DMS79 treated with DMSO at 0.1 percent for 48 hours (cell line): ENCODE measurements around the gene ZC3H4.
"Not testable (repeated sequence)": the region's sequence is repeated elsewhere in the genome, so short reads cannot be mapped to it uniquely, and the experiment has no call there.

Source experiments
- DNase-seq: peaks from one replicate; lab custom pipeline; 2025; lab: John Stamatoyannopoulos, UW

Gene ZC3H4

DNA sequence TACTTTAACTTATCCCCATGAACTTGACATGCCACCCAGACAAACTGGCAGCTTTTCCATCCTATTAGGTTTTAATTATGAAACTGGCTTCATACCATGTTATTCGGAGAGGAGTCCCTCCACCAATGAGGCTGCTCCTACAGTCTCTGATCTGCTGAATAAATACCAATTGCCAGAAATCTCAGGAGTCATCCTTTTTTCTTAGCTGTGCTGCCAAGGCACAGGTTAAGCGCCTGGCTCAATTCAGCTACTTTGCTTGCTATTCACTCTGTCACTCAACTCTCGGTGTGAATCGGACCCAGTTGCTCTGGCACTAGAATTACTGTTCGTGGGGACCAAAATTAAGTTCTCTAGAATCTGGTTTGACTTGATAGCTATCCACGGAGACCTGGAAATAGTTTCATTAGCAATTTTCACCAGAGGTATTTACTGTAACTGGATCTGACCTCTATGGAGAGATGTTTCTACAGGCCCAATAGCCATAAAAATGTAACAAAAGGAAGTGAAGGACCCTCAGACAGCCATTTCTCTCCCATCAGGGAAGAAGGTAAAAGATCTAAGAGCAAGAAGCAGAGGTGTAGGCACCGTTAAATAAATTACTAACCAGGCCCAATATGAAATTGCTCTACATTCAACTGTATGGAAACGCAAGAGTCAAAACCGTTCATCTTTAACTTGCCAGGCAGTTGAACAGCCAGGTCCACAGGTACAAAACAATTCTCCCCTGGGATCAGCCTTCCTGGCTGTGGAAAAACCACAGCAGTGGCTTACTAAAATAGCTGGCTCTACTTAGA is 5.4 kb downstream of the ZC3H4 start:
- DNase-seq = peak; percentile 53

GRCh38 chr19:47107202-47107952 is 6.2 kb downstream of the ZC3H4 start:
- no peak for DNase-seq

- DNase-seq = no peak
These were observed 6.8 kb downstream of the ZC3H4 start for GRCh38 chr19:47106821-47107201.

DNA sequence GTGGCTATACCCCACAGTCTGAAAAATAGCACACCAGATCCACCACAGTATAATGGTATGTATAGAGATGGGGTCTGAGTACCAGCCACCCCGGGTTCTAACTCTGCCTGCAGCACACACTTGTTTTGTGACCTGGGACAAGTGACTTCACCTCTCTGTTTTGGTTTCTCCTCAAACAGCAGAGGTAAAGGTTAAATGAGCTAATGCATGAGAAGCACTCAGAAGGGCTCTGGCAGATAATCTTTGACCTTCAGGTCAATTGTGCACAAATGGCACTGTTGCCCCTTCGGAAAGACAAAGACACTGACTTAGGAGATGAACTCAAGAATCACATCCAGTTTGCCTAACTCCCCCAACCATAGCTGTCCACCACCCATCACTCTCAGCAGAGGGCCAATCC is 7.7 kb downstream of the ZC3H4 start:
- no peak for DNase-seq

GRCh38 chr19:47104680-47105079 is 8.9 kb downstream of the ZC3H4 start:
- no peak for DNase-seq

DNA sequence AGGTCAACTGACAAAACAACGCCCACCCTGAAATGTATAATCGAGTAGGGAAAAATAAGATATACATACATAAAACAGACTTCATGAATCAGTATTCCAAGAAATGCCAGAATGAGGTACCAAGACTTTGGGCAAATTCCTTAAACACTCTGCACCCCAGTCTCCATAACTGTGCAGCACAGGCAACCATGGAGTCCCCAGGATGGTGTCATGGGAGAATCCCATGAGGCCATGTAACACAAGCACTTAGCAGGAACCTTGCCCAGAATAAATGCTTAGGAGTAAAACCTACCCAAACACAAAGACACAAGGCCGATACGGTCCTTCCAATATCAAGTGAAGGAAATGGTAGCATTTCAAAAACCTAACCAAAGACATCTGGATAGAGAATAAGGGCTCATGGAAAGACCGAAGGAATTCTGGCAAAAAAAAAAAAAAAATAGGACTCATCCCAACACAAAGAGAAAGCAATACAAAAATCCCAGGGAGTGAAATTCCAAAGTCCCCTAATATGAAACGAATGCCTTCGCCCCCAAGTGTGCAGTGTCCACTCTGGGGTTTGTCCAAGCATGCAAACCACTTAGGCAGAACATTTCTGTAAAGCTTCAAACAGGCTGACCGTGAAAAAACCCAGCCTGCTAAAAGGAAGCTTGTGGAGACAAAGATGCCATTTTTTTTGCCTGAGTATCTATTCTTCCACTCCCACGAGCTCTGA is 11.1 kb downstream of the ZC3H4 start:
- DNase-seq = no peak

DNA sequence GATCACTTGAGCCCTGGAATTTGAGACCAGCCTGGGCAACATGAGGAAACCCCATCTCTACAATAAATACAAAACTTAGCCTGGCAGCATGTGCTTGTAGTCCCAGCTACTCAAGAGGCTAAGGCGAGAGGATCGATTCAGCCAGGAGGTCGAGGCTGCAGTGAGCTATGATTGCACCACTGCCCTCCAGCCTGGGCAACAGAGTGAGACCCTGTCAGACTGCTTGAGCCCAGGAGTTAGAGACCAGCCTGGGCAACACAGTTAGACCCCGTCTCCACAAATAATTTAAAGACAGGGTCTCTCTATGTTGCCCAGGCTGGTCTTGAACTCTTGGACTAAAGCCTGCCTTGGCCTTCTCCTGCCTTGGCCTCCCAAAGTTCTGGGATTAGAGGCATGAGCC is 12.5 kb downstream of the ZC3H4 start:
- not testable (repeated sequence) for DNase-seq

GRCh38 chr19:47100290-47100689 is 13.3 kb downstream of the ZC3H4 start:
- no peak for DNase-seq

DNA sequence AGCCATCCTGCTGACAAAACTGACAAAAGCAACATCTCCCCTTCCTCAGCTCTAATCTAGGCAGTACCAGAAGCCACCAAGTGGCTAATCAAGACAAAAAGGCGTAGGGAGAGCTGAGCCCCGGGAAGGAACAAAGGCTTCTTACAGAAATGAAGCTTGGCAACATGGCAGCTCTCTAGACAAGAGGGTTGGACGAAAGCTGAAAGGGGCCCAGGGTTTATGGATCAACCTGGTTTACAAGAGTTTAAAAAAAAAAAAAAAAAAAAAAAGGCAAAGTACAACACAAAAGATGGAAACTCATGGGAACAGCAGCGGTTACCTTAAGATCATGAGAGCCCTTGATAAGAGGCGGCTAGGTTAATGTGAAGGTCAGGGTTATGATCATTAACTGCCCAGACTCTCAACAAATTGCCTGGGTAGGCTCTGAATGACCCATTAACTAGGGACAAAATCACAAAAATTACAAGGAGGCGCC is 14.0 kb downstream of the ZC3H4 start:
- no peak for DNase-seq

DNA sequence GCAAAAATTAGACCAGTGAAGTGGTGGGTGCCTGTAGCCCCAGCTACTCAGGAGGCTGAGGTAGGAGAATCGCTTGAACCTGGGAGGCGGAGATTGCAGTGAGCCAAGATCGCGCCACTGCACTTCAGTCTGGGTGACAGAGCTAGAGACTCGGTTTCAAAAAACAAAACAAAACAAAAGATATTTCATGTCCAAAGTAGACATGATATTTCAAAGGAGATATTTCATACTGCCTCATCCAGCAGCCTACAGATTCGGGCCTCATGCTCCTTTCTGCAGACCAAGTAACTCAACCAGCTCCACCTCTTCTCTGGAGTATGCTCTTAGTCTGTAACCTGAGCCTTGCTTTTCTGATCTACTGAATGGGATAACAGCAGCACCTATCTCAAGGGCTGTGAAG is 15.0 kb downstream of the ZC3H4 start:
- no peak for DNase-seq

DNA sequence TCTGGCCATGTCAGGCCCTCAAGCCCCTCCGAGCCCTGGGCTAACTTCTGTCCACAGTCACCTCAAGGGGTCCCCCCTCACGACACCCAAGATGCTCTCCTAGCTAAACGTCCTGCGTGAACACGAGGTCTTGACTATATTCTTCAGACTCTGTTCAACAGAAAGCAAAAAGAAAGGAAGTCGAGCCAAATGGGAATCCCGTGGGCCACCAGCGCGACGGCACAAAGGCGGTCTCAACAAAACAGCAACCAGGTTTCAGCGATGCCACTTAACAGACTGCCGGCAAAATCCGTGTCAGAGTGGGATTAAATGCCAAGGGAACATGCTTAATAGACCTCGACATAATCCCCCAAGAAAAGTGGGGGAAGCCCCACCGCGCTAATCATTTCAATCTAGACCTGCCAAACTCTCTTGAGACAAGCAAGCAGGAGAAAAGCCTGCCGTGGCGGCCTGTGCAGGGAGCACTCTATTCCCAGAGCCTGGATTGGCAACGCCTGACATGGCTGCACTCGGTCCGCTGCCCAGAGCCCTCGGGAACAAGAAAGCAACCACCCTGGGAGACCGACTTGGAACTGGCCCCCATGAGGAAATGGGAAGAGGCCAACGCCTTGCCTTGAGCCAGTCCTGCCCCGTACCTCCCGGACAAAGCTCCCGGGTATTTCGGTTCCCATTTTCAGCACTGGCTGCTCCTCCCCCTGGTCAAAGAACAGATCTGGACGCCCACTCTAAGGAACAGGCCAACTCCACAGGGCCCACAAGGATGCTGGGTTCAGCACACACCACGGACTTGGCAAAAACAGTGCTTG is 16.0 kb downstream of the ZC3H4 start:
- DNase-seq = no peak

GRCh38 chr19:47096721-47097120 is 16.9 kb downstream of the ZC3H4 start:
- DNase-seq = no peak

DNA sequence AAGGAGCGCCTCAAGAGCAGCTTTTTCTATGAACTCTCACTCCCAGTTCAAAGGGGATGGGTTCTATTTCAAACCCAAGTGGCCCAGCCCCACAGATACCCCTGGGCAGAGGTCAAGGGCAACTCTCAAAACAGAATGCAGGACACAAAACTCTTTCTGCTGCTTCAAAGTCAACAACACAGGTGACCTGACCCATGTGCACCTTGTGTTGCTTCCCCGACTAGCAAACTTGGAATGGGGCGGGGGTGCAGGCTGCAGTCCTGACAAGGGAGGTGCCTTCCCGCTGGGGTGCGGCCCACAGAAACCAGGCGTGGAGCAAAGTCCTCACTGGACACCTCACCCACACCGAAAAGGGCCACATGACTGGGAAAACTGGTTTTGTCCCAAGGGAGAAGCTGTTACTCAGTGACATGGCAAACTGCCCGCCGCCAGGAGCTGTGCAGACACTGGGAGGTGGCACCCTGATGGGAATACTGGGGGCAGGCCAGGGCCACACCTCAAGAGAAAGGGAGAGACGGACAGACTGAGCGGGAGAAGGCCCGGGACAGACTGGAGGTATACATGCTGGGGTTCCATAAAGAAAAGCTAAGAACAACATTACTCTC is 17.4 kb downstream of the ZC3H4 start:
- DNase-seq = no peak

DNA sequence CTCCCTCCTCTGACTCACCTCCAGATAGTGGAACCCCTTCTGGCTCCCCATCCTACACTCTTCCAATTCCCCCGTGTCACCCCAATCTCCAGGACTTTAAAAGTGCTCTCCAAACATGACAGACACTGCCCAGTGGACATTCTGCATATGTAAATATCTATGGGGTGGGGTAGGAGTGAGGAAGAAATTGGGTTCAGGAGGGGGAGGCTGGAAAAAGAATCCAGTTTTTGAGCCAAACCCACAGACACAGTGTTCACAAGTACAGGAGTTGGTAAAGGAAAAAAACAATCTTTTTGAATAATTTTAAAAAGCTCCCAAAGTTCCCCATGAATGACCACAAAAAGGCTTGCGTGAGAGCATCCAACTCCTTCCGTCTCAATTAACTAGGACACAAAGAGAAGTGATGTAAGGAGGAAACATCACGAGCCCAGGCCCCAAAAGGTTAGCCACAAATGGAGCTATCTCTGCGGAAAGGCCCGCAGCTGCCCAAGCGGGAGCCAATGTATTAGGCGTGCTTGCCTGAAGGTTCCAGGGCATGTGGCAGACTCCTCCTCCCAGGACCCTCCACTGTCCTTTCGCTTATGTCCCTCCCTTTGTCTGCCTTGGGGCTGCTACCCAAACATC is 18.0 kb downstream of the ZC3H4 start:
- no peak for DNase-seq

DNA sequence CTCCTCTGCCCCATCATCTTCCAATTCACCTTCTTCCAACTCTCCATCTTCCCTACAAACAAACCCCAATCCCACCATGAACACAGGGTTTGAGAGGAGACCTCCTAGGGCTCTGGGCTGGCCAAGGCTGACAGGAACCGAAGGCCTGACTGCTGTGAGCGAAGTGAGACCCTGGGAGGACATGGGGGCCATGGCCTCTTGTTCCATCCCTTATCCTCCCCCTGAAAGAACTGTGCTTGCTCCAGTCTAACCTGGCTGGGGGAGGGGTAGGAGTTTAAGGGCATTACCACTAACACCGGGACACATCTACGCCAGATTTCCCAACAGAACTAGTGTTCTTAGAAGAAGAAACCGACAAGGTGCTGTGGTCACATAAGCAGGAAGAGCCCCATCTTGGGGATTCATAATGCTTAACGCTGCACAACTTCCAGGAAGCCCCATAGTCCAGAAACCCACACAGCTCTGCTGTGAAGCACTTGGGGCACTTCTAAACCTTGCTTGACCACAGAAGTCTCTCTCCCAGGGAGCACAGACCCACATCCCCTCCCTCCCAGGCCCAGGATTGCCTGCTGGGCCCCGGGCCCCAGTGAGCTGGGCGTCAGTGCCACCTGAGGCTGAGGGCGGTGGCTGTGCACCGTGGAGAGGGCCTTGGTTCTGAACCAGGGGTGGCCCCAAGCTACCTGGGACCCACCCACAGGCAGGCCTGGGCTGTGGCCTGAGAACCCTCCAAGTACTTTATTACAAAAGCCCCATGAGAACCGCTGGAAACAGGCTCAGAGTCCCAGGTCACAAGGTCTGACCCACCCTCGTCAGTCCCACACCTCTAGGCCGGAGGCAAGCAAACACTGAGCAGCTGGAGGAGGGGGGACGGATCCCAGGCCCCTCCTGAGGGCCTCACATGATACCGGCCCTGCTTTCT is 18.8 kb downstream of the ZC3H4 start:
- no peak for DNase-seq

- no peak for DNase-seq
These were observed 19.7 kb downstream of the ZC3H4 start for GRCh38 chr19:47093841-47094240.

GRCh38 chr19:47093254-47093653 is 20.3 kb downstream of the ZC3H4 start:
- DNase-seq = no peak

GRCh38 chr19:47089767-47090350 is 23.7 kb downstream of the ZC3H4 start:
- no peak for DNase-seq

GRCh38 chr19:47086280-47086679 is 27.3 kb downstream of the ZC3H4 start:
- DNase-seq = no peak
